CD8-positive, alpha-beta memory T cell (primary cell): ENCODE data around the gene VSTM2L. TPM values are rescaled to one million over a fixed set of nuclear protein-coding genes. Genes with fewer than 3 reads are reported as not detected.

Experiments used
- CTCF ChIA-PET: fragments of 350-600 bp; sonication (Branson Sonifier 250); formaldehyde crosslinking; loops from one replicate; lab custom pipeline; 2021; ENCODE audit warnings: antibody characterized with exemption; lab: Charles Lee
- POLR2A ChIA-PET: fragments of 350-600 bp; sonication (Branson Sonifier 250); formaldehyde crosslinking; loops from one replicate; lab custom pipeline; 2021; ENCODE audit warnings: antibody characterized with exemption; lab: Charles Lee
- DNase-seq, 5 donors: peaks; one replicate each; pipeline versions ENCODE4 v3.0.0 to v3.0.0-alpha.2; 2020 to 2022; ENCODE audit warnings: mixed read lengths in 1 of 5
- H3K27ac ChIP-seq: one replicate; pipeline ENCODE4 v1.7.0; 2013; ENCODE audit warnings: low read depth, mild to moderate bottlenecking, low read length, moderate library complexity
- H3K27me3 ChIP-seq: 2 replicates; pipeline ENCODE4 v1.7.0; 2013; ENCODE audit warnings: low read length, mild to moderate bottlenecking; ENCODE audit not compliant: insufficient read depth, poor library complexity, severe bottlenecking
- H3K36me3 ChIP-seq: 2 replicates; pipeline ENCODE4 v1.7.0; 2013; ENCODE audit warnings: mild to moderate bottlenecking, low read length, moderate library complexity; ENCODE audit not compliant: insufficient read depth
- H3K4me1 ChIP-seq: 2 replicates; pipeline ENCODE4 v1.7.0; 2013; ENCODE audit warnings: mild to moderate bottlenecking, low read length, moderate library complexity; ENCODE audit not compliant: insufficient read depth
- H3K4me3 ChIP-seq: 2 replicates; pipeline ENCODE4 v1.7.0; 2013; ENCODE audit warnings: mild to moderate bottlenecking, low read length
- H3K9me3 ChIP-seq: 2 replicates; pipeline ENCODE4 v1.7.0; 2013; ENCODE audit warnings: mild to moderate bottlenecking, low read length
- H3K27ac Mint-ChIP-seq, 8 donors: one replicate each; pipeline ENCODE4 v1.8.0; 2020 to 2021; ENCODE audit warnings: mixed read lengths in 8 of 8, mild to moderate bottlenecking in 6 of 8, inconsistent platforms in 3 of 8, moderate library complexity in 3 of 8
- H3K27me3 Mint-ChIP-seq, 2 donors: one replicate each; pipeline ENCODE4 v1.8.0; 2020 to 2021; ENCODE audit warnings: mixed read lengths in 2 of 2, mild to moderate bottlenecking in 1 of 2, moderate library complexity in 1 of 2
- H3K36me3 Mint-ChIP-seq, 3 donors: one replicate each; pipeline ENCODE4 v1.8.0; 2020 to 2021; ENCODE audit warnings: mixed read lengths in 3 of 3, inconsistent platforms in 1 of 3, mild to moderate bottlenecking in 1 of 3
- H3K4me1 Mint-ChIP-seq, 3 donors: one replicate each; pipeline ENCODE4 v1.8.0; 2020 to 2021; ENCODE audit warnings: mixed read lengths in 3 of 3, inconsistent platforms in 1 of 3, mild to moderate bottlenecking in 1 of 3
- H3K4me3 Mint-ChIP-seq, 7 donors: one replicate each; pipeline ENCODE4 v1.8.0; 2020 to 2021; ENCODE audit warnings: mixed read lengths in 7 of 7, mild to moderate bottlenecking in 6 of 7, moderate library complexity in 4 of 7, inconsistent platforms in 2 of 7
- H3K9me3 Mint-ChIP-seq, 5 donors: one replicate each; pipeline ENCODE4 v1.8.0; 2020 to 2022; ENCODE audit warnings: mixed read lengths in 5 of 5, mild to moderate bottlenecking in 3 of 5, moderate library complexity in 2 of 5, inconsistent platforms in 1 of 5
- polyA plus RNA-seq: library from polyadenylated mRNA; unstranded; fragments of 300-500 nt; fragmentation: Illumina TruSeq; gene quantifications from one replicate; pipeline ENCODE4 v1.2.3, GENCODE V29; 2021
- total RNA-seq, 2 experiments: library from RNA; stranded (reverse); gene quantifications; one replicate each; pipeline ENCODE4 v1.2.3, GENCODE V29; 2021

Gene VSTM2L
- total and polyA plus RNA-seq, 3 experiments from 2014 or later: not detected

DNA sequence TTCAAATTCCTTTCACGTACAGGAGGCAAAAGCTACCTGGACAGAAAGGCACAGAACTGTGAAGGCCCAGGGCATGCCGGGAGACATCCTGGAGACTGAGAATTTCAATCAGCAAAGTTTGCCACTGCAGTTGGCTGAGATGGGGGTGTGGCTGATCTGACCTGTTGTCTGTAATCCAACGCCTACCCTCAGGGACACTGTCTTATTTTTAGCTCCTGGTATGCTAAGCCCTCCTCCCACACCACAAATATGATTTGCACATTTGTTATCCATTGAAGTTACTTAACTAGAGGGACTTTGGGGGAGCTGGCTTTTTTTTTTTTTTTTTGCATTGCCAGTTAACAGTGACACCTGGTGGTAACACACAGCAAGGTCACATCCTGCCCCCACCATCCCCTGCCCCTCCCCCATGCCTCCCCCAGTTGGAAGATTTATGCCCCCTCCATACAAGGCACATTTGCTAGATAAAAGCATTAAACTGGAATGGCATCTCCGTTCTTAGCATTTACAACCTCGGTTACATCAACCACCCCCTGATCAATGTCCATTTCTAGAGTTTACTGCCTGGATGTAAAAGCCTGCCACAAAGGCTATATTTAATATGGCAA, 90.0 kb downstream of the VSTM2L start:
- Histone ChIP-seq H3K4me3 (no peak overlapping the region), H3K27ac (no peak overlapping the region), H3K4me1 (peaks cover 9% of the 10 kb centered on the region), H3K9me3 (no peaks in the 10 kb centered on the region), H3K27me3 (no peaks in the 10 kb centered on the region), H3K36me3 (peaks cover 34% of the 10 kb centered on the region)
- H3K9me3 Mint-ChIP-seq: no peaks in the 10 kb centered on the region
- peak overlapping the region in 4 of 8 donors; percentile 45 to 90 (median 56) for H3K27ac Mint-ChIP-seq
- peak in 2 of 5 donors; percentile 4 to 11 for DNase-seq
- peaks cover 25 to 90% (median 43%) of the 10 kb centered on the region in 3 donors for H3K36me3 Mint-ChIP-seq
- no peaks in the 10 kb centered on the region for H3K27me3 Mint-ChIP-seq
- ChIA-PET CTCF (interaction anchor here (0.7 to 1.3 kb wide), 2 partner anchors 362 to 428 kb away, joined by 4 to 5 read pairs; no protein-coding TSS in a partner anchor), POLR2A (no interaction called here)
- peaks cover 23 to 24% (median 24%) of the 10 kb centered on the region in 3 donors for H3K4me1 Mint-ChIP-seq
- H3K4me3 Mint-ChIP-seq: no peak overlapping the region

DNA sequence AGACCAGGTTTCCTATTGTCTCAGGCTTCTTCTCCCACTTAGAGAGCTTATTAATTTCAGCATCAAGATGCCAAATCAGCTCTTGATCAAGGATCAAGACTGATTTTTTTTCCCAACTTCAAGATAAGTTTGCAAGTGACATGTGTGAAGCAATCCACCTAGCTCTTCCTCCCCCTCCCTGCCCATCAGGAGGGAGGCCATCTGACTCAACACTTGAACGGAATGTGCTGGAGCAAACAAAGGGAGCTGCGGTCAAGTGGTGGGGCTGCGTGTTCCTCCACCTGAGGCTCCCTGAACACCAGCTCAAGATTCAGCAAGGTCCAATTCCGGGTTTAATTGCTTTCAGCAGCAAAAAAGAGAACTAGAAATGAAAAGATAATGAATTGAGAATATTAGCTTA, 91.6 kb downstream of the VSTM2L start:
- no peak for DNase-seq
- Mint-ChIP-seq H3K36me3 (peaks cover 24 to 90% (median 39%) of the 10 kb centered on the region in 3 donors), H3K4me3 (no peak overlapping the region), H3K4me1 (peaks cover 23% of the 10 kb centered on the region in 3 donors), H3K27ac (peak overlapping the region in 2 of 8 donors; percentile 13 to 43), H3K27me3 (no peaks in the 10 kb centered on the region), H3K9me3 (no peaks in the 10 kb centered on the region)
- Histone ChIP-seq H3K27me3 (no peaks in the 10 kb centered on the region), H3K9me3 (no peaks in the 10 kb centered on the region), H3K27ac (no peak overlapping the region), H3K4me1 (peaks cover 9% of the 10 kb centered on the region), H3K4me3 (no peak overlapping the region), H3K36me3 (peaks cover 45% of the 10 kb centered on the region)
- POLR2A ChIA-PET: no interaction called here
- CTCF ChIA-PET: no interaction called here

Other genes starting within 250 kb of the VSTM2L start
- gene CTNNBL1, start 209.1 kb upstream of the VSTM2L start, total RNA-seq: 10 to 100 TPM; 86.8 to 88.9 TPM
- 97.8 TPM for gene CTNNBL1, start 209.1 kb upstream of the VSTM2L start, polyA plus RNA-seq
- 10 to 100 TPM; 40.5 to 41.6 TPM for gene TTI1, start 130.3 kb downstream of the VSTM2L start, total RNA-seq
- 16.7 TPM for gene TTI1, start 130.3 kb downstream of the VSTM2L start, polyA plus RNA-seq
- gene RPRD1B, start 130.6 kb downstream of the VSTM2L start, total RNA-seq: 10 to 100 TPM; 39.1 TPM
- gene RPRD1B, start 130.6 kb downstream of the VSTM2L start, polyA plus RNA-seq: 5.2 TPM